Hepatocyte (in vitro differentiated cells): Measurements from ENCODE around the gene DUSP6.

ENCODE experiments used
- CTCF ChIP-seq: fragments of 200-600 bp; sonication (generic); IDR thresholded peaks from 2 replicates; pipeline ENCODE4 v1.5.1; 2016; ENCODE audit warnings: antibody characterized with exemption, mild to moderate bottlenecking; ENCODE audit not compliant: poor library complexity
- EZH2 ChIP-seq: fragments of 200-600 bp; sonication (generic); IDR thresholded peaks from 2 replicates; pipeline ENCODE4 v1.6.1; 2016; ENCODE audit warnings: antibody characterized with exemption, mild to moderate bottlenecking, borderline replicate concordance

- TF ChIP-seq EZH2, result no peak
- no peak for TF ChIP-seq CTCF
Measured at GRCh38 chr12:89369166-89369565, 16.9 kb upstream of the DUSP6 start.
